ENCODE results near the gene IL17REL.
A peak's percentile ranks its signal among the peaks of the same experiment; 100 is the strongest.

Gene IL17REL

GRCh38 chr22:50022171-50022819, 9.7 kb upstream of the IL17REL start:
- no peak for DNase-seq (ENCODE audit: low spot score)

GRCh38 chr22:50020606-50021005, 8.0 kb upstream of the IL17REL start:
- no peak for DNase-seq (ENCODE audit: low spot score)

GRCh38 chr22:50019316-50019715, 6.8 kb upstream of the IL17REL start:
- DNase-seq (ENCODE audit: low spot score), result no peak

- DNase-seq (ENCODE audit: low spot score), result peak; percentile 61
These were observed 6.2 kb upstream of the IL17REL start for GRCh38 chr22:50018608-50019285.

GRCh38 chr22:50017701-50018224, 5.2 kb upstream of the IL17REL start:
- no peak for DNase-seq (ENCODE audit: low spot score)

- peak; percentile 50 for DNase-seq (ENCODE audit: low spot score)
These were observed 4.6 kb upstream of the IL17REL start for GRCh38 chr22:50016988-50017700.

GRCh38 chr22:50016308-50016987, 3.9 kb upstream of the IL17REL start:
- no peak for DNase-seq (ENCODE audit: low spot score)

GRCh38 chr22:50015451-50016307, 3.1 kb upstream of the IL17REL start:
- DNase-seq (ENCODE audit: low spot score), result no peak

GRCh38 chr22:50014655-50015401, 2.3 kb upstream of the IL17REL start:
- no peak for DNase-seq (ENCODE audit: low spot score)

GRCh38 chr22:50014053-50014501, 1.5 kb upstream of the IL17REL start:
- no peak for DNase-seq (ENCODE audit: low spot score)

GRCh38 chr22:50011447-50012210, 936 bp downstream of the IL17REL start:
- no peak for DNase-seq (ENCODE audit: low spot score)

GRCh38 chr22:50010676-50011446, 1.7 kb downstream of the IL17REL start:
- DNase-seq (ENCODE audit: low spot score), result peak; percentile 43

GRCh38 chr22:50009765-50010675, 2.5 kb downstream of the IL17REL start:
- DNase-seq (ENCODE audit: low spot score), result no peak

- no peak for DNase-seq (ENCODE audit: low spot score)
These were observed 3.3 kb downstream of the IL17REL start for GRCh38 chr22:50009251-50009650.

- no peak for DNase-seq (ENCODE audit: low spot score)
These were observed 4.2 kb downstream of the IL17REL start for GRCh38 chr22:50008151-50009040.

- DNase-seq (ENCODE audit: low spot score), result no peak
These were observed 5.5 kb downstream of the IL17REL start for GRCh38 chr22:50007057-50007511.

- no peak for DNase-seq (ENCODE audit: low spot score)
These were observed 7.6 kb downstream of the IL17REL start for GRCh38 chr22:50004918-50005317.

Measured in CD4-positive, alpha-beta T cell treated with Interleukin-6 at 100 ng/mL for 8 hours (primary cell).